NCI-H2196 treated with DMSO at 0.1 percent for 48 hours (cell line): ENCODE data around the gene PTPRD.
A peak's percentile ranks its signal among the peaks of the same experiment; 100 is the strongest.

Experiments
- DNase-seq: peaks from one replicate; lab custom pipeline; 2025; ENCODE audit not compliant: unreplicated experiment; lab: John Stamatoyannopoulos, UW

PTPRD gene

DNA sequence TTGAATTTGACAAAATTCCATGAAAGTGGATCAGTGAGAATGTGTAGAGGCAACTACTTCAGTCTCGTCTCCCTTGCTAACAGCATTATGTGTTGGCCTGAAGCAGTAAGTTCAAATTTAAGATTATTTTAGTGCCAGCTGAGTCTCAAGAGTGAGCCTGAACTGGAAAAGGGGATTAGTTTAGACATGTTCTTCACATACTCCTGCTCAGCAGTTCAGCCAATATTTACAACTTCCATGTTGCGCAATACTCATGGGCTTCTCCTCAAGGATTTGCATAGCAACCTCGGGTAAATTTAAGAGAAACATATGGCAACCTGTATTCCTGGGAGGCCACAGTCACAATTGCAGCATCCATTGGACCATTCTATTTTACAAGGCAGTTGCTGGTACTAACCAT is 553.8 kb downstream of the PTPRD start:
- no peak for DNase-seq

DNA sequence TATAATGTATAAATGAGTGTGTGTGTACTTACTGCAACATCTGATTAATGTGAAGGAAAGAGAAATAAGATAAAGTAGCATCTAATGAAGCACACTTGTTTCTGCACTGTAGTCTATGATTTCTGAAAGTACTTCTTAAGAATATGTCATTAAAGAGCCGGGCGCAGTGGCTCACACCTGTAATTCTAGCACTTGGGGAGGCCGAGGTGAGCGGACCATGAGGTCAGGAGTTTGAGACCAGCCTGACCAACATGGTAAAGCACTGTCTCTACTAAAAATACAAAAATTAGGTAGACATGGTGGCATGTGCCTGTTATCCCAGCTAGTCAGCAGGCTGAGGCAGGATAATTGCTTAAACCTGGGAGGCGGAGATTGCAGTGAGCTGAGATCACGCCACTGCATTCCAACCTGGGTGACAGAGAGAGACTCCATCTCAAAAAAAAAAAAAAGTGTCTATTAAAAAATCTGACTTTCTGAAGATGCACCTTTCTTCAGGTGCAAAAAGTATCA is 556.9 kb downstream of the PTPRD start:
- no peak for DNase-seq

DNA sequence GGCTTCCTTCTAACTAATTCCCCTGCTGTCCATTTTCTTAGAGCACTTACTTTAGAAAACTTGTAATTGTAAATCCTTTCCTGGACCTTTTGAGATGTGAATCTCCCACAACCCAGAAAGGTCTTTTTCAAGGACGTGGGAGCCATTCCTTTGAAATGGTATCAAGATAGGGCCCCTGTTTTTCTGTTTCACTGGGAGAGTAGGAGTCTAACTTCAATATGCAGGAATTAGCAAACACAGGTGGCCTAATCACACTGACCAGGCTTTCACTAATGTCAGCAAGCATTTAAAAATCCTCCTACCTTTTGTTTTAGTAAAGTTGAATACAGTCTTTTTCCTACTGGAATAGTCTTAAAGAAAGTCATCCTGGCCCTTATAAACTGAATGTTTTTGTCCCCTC is 558.3 kb downstream of the PTPRD start:
- DNase-seq, result no peak

DNA sequence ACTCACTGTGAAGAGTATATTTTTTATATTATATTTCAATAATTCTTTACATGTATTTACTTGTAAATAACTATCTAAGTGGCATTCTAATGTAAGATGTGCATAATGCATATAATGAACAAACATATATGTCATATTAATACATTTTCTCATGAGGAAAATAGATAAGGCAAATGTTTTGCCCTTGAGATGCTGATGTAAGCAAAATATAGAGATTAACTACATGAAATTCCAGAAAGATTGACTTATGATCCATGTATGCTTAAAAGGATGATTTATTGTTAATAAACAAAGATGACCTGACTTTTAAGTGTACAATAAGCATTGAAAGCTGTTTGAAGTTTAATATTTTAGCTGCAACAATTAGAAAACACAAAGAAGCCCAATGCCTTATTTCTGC is 559.9 kb downstream of the PTPRD start:
- no peak for DNase-seq

DNA sequence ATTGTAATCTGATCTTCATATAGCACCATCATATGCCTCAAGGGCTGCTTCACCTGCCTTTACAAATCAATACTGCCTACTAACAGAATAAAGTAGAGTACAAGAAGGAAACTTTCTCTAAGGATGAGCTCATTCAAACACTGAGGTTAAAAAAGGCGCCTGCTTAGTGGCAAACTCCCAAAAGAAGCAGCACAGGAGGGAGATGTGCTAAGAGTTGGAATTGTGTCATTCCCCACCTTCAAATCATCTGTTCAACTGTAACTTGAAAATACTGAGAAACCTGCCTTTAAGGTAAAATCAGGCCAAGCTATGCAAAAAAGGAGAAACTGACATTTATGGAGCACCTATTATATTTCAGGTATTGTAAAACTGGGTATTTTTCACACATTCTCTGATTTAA is 560.6 kb downstream of the PTPRD start:
- DNase-seq, result no peak

DNA sequence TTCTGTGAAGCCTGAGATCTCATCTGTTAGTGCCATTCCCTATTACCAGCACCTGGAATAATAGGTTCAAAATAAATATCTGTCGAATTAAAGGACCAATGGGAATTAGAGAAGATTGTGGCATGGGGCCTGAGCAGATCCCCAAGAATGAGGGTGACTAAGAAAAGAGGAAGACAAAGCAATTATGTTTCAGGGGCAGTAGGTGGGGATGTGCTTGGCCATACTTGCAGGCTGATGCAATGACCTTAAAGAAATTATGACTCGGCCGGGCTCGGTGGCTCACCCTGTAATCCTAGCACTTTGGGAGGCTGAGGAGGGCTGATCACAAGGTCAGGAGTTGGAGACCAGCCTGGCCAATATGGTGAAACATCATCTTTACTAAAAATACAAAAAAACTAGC is 562.8 kb downstream of the PTPRD start:
- DNase-seq, result no peak

DNA sequence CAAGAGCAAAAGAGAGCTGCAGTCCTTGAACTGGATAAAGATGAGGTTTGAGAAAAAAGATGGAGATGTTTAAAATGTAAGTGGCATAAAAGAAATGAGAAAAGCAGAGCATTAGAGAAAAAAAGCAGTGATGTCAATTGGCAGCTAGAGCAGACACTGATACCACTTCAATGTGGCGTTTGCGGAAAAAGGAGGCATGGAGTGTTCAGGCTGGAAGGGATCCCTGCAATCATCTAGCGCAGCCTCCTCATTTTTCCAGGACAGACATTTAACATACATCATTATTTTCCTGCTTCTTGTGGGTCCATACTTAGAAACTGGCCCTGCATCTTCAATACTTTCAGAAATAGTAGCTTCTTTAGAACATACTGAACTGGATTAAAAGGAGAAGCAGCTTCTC is 563.8 kb downstream of the PTPRD start:
- no peak for DNase-seq

DNA sequence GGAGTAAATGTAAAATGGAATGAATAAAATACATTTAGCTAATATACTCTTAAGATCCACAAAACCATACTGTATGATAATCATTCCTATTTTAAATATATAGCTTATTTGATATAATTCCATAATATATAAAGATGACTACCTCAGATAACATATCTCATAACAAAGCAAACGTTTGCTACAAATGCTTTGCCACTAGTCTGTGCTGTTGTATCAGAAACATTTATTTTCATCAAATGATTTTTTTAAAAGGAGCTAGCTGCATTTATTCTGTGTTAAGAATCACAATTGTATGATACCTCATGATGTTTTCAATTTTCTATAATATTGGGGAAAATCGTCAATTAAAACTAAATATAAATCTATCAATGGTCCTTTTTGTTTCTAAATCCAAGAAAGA is 567.2 kb downstream of the PTPRD start:
- DNase-seq, result peak; percentile 8

DNA sequence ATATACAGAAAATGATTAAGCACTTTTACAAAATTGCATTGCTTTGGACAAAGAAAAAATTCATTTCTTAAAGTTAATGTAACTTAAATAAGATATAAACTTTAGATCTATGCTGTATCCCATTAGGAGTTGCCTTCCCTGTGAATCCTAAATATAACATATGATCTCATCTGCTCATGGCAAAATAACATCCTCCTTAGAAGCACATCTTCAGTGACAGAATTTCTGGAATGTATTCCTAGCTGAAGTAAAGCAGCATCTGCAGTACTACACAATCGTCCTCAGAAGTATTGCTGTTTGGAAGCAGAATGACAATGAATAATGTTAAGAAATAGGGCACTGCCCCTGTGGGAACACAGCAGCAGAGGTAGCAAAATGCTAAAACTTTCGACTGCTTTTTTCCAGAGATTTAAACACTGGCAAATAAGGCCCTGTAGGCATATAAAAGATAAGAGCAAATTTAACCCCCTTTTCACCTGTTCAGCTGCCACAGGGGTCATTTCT is 571.0 kb downstream of the PTPRD start:
- DNase-seq, result no peak

DNA sequence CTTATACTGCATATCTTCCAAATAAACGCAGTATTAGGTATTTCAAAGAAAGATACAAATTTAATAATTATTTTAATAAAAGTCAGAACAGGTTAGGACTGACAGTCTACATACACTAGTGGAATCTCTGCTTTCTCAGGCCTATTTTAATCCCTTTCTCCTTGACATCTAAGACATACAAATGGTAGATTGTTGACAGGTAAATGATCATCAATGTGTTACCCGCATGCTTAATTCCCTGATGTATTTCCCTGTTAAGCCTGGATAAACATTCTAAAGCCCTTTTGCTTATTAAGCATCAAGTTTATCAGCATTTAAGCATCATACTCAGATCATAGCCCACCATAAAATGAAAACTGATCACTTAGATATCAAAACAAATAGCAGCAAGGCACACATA is 576.7 kb downstream of the PTPRD start:
- DNase-seq, result no peak

DNA sequence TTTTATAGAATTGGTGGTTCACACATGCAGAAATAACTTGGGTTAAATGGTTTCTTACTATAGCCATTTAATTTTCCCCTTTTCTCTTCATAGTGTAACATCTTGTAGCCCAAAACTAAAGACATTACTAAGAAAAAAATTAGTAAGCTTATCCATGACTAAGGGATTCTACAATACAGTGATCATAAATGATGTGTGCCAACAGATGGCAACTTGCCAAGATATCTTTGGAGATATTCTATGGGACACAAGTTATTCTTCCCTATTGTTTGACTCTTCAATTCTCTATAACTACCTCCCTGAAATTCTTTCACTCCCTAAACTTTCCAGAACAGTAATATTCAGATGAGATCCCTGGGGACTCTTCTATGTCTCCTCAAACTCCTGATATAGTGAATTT is 580.6 kb downstream of the PTPRD start:
- no peak for DNase-seq

DNA sequence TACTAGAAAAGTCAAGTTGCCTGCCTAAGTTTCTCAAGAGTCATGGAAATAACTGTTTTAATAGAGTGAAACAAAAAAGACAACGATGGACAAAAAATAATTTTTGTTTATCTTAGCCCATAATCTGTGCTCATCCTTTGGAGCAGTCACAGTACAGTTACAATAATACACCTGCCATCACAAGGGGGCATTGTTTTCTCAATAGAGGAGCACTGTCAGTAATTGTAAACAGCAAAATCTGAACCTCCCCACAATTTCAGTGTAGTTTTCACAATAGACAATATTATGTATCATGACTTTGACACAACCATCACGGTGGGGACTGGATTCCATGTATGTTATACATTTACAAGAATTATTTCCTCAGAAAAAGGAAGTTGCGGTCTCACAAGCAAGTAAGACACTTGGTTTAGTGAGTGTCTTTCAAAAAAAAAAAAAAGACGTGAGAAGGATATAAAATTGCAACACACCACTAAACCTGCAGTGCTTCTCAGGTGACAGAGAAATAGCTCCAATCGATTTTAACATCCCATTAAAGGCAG is 586.3 kb downstream of the PTPRD start:
- no peak for DNase-seq

DNA sequence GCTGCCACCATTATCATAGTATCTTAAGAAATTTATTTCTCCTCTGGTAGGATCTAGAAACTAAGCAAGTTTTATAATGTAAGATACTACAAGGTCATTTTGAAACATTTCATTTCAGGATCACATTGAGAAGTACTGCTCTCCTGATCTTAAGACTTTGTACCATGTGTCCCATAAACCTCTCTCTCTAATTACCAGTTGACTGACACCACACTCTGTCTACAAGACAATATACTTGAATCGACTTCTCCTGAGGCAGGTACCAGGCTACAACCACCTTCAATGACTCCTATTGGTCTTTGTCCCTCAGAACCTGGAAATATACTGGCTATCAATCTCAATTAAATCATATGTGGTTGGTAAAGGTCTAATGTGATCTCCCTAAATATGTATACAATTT is 597.0 kb downstream of the PTPRD start:
- DNase-seq, result no peak

DNA sequence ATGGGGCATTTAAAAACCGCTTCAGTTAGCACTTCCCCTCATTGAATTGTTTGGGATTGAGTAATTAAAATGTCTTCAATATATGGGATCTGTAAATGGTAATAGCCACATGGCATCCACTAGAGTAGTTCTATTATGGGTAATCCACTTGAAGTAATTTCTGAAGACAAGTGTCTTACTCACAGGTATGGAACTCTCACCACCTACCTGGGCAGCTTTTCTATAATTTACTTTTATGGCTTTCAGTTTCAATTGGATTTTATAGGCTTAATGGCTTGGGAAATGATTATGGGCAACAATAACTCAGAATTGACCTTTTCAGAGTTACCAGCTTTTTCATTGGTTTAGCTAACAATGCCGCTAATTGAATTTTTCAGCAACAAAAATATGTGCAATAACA is 597.9 kb downstream of the PTPRD start:
- DNase-seq, result no peak

DNA sequence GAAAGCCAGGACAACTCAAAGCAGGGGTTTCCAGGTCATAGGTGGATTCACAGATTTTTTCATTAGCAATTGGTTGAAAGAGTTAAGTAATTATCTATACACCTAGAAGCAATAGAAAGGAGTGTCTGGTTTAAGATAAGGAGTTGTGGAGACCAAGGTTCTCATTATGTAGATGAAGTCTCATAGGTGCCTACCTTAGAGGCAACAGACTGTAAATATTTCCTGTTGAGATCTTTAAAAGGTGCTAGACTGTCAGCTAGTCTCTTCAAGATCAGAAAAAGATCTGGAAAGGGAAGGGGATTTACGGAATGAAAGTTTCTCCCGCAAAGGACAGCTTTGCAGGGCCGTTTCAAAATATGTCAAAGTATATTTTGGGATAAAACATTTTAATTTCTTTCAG is 603.4 kb downstream of the PTPRD start:
- no peak for DNase-seq

DNA sequence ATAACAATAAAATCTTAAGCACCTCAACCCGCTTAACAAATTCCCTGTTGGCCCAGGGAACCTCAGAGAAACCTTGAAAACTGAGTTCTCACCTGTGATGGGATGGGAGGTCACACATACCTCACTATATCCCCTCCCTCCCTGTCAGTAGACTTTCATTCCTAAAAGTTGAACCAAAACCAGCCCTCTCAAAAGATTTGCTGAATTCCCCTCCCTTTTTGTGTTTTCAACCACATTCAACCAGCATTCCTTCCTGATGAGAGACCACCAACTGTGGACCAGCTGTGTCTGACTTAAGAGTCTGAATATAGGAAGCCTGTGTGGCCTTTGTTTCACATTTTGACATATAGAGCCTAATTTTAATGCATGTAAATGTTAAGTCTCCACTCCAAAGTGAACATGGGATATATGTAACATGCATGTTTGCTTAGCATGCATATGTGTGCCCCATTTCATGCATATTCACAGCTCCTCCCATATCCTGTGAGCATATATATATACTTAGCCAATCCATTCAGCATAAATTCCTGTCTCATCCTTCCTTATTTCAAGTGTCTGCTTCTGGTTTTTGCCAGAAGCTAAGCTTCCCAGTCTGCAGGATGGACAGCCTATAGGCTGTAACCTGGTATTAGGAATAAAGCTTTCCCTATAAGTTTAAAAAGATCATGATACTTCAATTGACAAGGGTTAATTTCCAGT is 604.6 kb downstream of the PTPRD start:
- no peak for DNase-seq

DNA sequence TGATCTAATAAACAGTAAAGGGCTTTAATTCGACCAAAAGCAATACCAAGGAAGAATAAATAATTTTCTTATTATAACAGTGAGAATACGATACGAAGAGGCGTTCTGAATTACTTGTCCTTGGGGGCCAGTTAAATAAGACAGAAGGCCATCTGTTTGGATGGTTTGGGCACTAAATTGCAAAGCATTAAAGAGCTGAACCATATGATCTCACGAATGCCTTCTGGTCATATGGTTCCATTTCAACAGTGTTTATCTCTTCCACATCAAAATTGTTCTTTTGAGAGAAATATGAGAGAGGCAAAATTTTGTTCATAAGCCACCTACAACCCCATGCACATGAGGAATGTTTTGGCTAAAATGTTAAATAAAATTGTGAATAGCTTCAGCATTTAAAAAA is 605.4 kb downstream of the PTPRD start:
- DNase-seq, result no peak

DNA sequence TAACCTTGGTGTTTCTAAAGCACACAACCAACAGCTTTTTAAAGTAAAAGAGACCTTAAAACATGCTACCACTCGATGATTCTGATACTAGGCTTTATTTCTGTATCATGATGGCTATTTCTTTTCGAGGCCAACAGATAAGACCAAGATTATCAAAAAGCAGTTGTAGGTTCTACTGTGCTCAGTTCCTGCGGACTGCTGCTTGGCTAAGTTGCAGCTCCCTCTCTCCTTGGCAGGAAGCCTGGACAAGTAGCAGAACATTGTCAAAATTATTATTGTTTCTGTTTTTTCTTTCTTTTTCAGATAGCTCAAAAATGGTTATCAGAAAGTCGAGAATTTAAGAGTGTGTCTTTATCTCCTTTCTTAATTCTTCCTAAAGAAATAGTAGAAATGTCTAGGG is 607.6 kb downstream of the PTPRD start:
- DNase-seq, result no peak

DNA sequence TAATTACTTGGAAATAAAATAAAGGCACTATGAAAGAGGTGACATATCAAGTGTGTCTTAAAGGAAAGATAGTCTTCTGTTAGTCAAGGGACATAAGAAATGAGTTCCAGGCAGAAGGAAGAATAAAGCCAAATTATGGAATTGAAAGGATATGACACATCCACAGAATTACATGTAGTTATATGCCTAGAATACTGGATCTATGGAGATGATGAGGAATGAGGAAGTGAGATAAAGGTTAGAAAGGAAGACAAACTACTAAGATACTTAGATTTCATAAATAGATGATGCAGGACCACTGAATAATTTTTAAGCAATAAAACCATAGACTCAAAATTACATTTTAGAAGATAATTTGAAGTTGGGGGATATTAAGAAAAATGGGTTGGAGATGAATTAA is 609.8 kb downstream of the PTPRD start:
- no peak for DNase-seq

DNA sequence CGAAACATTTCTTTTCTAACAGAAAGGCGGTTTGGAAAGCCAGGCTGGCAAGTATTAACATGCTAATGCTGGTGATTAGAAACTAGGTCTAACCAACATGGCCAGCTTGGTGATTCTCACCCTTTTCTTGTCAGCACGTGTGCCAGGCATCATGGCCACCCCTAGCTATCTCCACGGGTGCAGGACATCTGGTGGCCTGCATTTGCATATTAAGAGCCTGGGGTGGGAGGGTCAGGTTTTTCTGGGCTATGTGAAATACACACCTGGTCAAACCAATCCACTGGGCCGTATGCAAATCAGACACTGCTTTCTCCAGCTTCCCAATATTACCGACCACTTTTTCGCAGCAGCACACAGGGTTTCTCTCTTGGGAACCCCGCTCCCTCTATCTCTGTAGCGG is 612.1 kb downstream of the PTPRD start:
- no peak for DNase-seq

DNA sequence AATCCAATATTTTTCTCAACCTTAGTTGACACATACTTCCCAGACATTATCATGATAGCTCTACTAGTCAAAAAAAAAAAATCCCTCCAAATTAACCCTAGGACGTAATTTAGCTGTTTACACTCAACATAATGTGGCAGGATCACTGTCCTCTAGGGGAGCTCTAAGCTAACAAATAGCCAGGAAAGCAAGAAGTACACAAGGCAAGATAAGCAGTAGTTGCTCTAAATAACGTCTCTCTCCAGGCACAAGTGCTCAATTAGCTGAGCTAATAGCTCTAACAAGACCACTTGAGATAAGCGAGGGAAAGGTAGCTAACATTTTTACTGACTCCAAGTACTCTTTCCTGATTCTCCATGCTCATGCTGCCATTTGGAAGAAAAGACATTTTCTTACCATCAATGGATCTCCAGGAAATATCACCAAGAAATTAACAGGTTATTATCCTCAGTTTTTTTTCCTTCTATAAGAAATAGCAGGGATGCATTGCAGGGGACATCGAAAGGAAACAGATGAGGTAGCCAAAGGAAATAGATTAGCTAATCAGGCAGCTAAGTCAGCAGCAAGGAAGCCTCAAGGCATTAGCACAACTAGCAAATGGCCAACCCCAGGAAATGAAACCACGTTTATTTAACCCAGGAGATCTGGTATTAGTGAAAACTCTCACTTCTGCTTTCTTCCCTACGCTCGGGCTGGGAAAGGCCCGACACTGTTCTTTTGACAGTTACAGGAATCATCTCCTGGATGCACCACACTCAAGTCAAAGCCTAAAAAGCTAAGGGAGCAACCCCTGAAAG is 614.1 kb downstream of the PTPRD start:
- DNase-seq, result no peak

DNA sequence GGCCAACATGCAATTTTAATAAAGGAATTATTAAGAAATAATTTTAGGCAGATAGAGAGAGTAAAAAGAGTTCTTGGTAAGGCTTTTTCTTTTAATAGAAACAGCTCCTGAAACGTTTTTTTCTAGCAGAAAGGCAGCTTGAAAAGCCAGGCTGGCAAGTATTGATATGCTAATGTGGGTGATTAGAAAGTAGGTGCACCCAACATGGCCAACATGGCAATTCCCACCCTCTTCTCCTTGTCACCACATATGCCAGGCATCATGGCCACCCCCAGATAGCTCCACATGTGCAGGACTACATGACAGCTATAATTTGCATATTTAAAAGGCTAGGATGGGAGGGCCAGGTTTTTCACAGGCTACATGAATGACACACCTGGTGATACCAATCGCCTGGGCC is 615.2 kb downstream of the PTPRD start:
- DNase-seq, result no peak
